GM12874 (cell line): ENCODE data around the gene LMAN2.

Experiments
- CTCF ChIP-seq: IDR thresholded peaks from 2 replicates; pipeline ENCODE4 v1.5.1; 2011; ENCODE audit warnings: low read depth, mild to moderate bottlenecking, control low read depth, low read length, moderate library complexity; ENCODE audit not compliant: insufficient read depth

LMAN2 gene

GRCh38 chr5:177366528-177367322 is 15.3 kb upstream of the LMAN2 start:
- no peak for TF ChIP-seq CTCF

- no peak for TF ChIP-seq CTCF
These were observed 14.5 kb upstream of the LMAN2 start for GRCh38 chr5:177365845-177366527.

- TF ChIP-seq CTCF: no peak
These were observed 12.9 kb upstream of the LMAN2 start for GRCh38 chr5:177364159-177364962.

GRCh38 chr5:177363565-177363964 is 12.1 kb upstream of the LMAN2 start:
- no peak for TF ChIP-seq CTCF

- no peak for TF ChIP-seq CTCF
These were observed 11.4 kb upstream of the LMAN2 start for GRCh38 chr5:177362610-177363507.

- TF ChIP-seq CTCF: no peak
These were observed 10.8 kb upstream of the LMAN2 start for GRCh38 chr5:177362292-177362609.
